Activated CD4-positive, alpha-beta T cell treated with anti-CD3 and anti-CD28 coated beads, Interleukin-2, amount 50 U/mL, for 4 hours (primary cell): ENCODE measurements around the gene LRRC1.

Experiments used
- DNase-seq, 2 experiments: peaks; one replicate each; pipeline ENCODE4 v3.0.0-alpha.2; 2020

The LRRC1 gene

GRCh38 chr6:53929041-53929820, 134.4 kb downstream of the LRRC1 start:
- no peak for DNase-seq

- DNase-seq, result no peak
Measured at GRCh38 chr6:53929821-53930120, 135.0 kb downstream of the LRRC1 start.

- DNase-seq, result no peak
Measured at GRCh38 chr6:53930330-53930729, 135.5 kb downstream of the LRRC1 start.

- DNase-seq, result no peak
Measured at GRCh38 chr6:53931086-53931485, 136.3 kb downstream of the LRRC1 start.

- DNase-seq, result no peak
Measured at GRCh38 chr6:53932516-53932915, 137.7 kb downstream of the LRRC1 start.

GRCh38 chr6:53934023-53934422, 139.2 kb downstream of the LRRC1 start:
- DNase-seq, result no peak

GRCh38 chr6:53937461-53937860, 142.7 kb downstream of the LRRC1 start:
- DNase-seq, result no peak

- no peak for DNase-seq
Measured at GRCh38 chr6:53938810-53939209, 144.0 kb downstream of the LRRC1 start.

- no peak for DNase-seq
Measured at GRCh38 chr6:53939830-53940229, 145.0 kb downstream of the LRRC1 start.

- no peak for DNase-seq
Measured at GRCh38 chr6:53943395-53943794, 148.6 kb downstream of the LRRC1 start.

- DNase-seq, result no peak
Measured at GRCh38 chr6:53944091-53944490, 149.3 kb downstream of the LRRC1 start.

- DNase-seq, result no peak
Measured at GRCh38 chr6:53944543-53944942, 149.7 kb downstream of the LRRC1 start.

GRCh38 chr6:53945765-53946407, 151.1 kb downstream of the LRRC1 start:
- no peak for DNase-seq

GRCh38 chr6:53947780-53948179, 153.0 kb downstream of the LRRC1 start:
- no peak for DNase-seq

GRCh38 chr6:53951383-53951782, 156.6 kb downstream of the LRRC1 start:
- no peak for DNase-seq

- no peak for DNase-seq
Measured at GRCh38 chr6:53956068-53956711, 161.4 kb downstream of the LRRC1 start.

GRCh38 chr6:53956804-53957203, 162.0 kb downstream of the LRRC1 start:
- no peak for DNase-seq

- no peak for DNase-seq
Measured at GRCh38 chr6:53959717-53960116, 164.9 kb downstream of the LRRC1 start.

- no peak for DNase-seq
Measured at GRCh38 chr6:53960311-53960710, 165.5 kb downstream of the LRRC1 start.

GRCh38 chr6:53961679-53962370, 167.0 kb downstream of the LRRC1 start:
- no peak for DNase-seq

GRCh38 chr6:53962646-53963045, 167.8 kb downstream of the LRRC1 start:
- DNase-seq, result no peak

GRCh38 chr6:53967415-53967814, 172.6 kb downstream of the LRRC1 start:
- no peak for DNase-seq
